Measurements from ENCODE around the gene EN2.

Gene EN2

GRCh38 chr7:155511702-155511996, 53.7 kb downstream of the EN2 start:
- no peak for DNase-seq

- DNase-seq = no peak
These were observed 54.4 kb downstream of the EN2 start for GRCh38 chr7:155512246-155512887.

GRCh38 chr7:155513543-155514285, 55.8 kb downstream of the EN2 start:
- DNase-seq = no peak

- DNase-seq = no peak
These were observed 56.4 kb downstream of the EN2 start for GRCh38 chr7:155514296-155514695.
